ENCODE measurements around the gene MEGF8. TPM values are rescaled to one million over a fixed set of nuclear protein-coding genes. Genes with fewer than 3 reads are reported as not detected.

Gene MEGF8
- total RNA-seq, 1 donor from 2014 or later = 69.3 TPM

- peaks cover 10% of the 10 kb centered on the region for H3K27me3 Mint-ChIP-seq (ENCODE audit: unreplicated experiment)
- peaks cover 45% of the 10 kb centered on the region for H3K4me1 Mint-ChIP-seq (ENCODE audit: unreplicated experiment)
- H3K9me3 Mint-ChIP-seq (ENCODE audit: unreplicated experiment) = no peaks in the 10 kb centered on the region
- H3K36me3 Mint-ChIP-seq (ENCODE audit: low read depth, unreplicated experiment) = peaks cover 14% of the 10 kb centered on the region
- no peak overlapping the region for H3K27ac Mint-ChIP-seq (ENCODE audit: unreplicated experiment)
- no peak overlapping the region for H3K4me3 Mint-ChIP-seq (ENCODE audit: unreplicated experiment)
- no peak for DNase-seq (ENCODE audit: low spot score)
- TF ChIP-seq CTCF (IDR thresholded peaks at IDR 0.05; ENCODE audit: unreplicated experiment) = no peak
Observed at GRCh38 chr19:42280815-42281145, 44.7 kb upstream of the MEGF8 start.

GRCh38 chr19:42281146-42281826 is 44.1 kb upstream of the MEGF8 start:
- no peak for DNase-seq (ENCODE audit: low spot score)
- no peak for TF ChIP-seq CTCF (IDR thresholded peaks at IDR 0.05; ENCODE audit: unreplicated experiment)
- peaks cover 46% of the 10 kb centered on the region for H3K4me1 Mint-ChIP-seq (ENCODE audit: unreplicated experiment)
- H3K36me3 Mint-ChIP-seq (ENCODE audit: low read depth, unreplicated experiment) = peaks cover 14% of the 10 kb centered on the region
- H3K27me3 Mint-ChIP-seq (ENCODE audit: unreplicated experiment) = peaks cover 13% of the 10 kb centered on the region
- H3K4me3 Mint-ChIP-seq (ENCODE audit: unreplicated experiment) = peak overlapping the region; percentile 85
- no peaks in the 10 kb centered on the region for H3K9me3 Mint-ChIP-seq (ENCODE audit: unreplicated experiment)
- H3K27ac Mint-ChIP-seq (ENCODE audit: unreplicated experiment) = no peak overlapping the region

GRCh38 chr19:42281827-42282762 is 43.3 kb upstream of the MEGF8 start:
- no peak for DNase-seq (ENCODE audit: low spot score)
- no peak for TF ChIP-seq CTCF (IDR thresholded peaks at IDR 0.05; ENCODE audit: unreplicated experiment)
- peaks cover 47% of the 10 kb centered on the region for H3K4me1 Mint-ChIP-seq (ENCODE audit: unreplicated experiment)

GRCh38 chr19:42282819-42283187 is 42.6 kb upstream of the MEGF8 start:
- Mint-ChIP-seq H3K4me1 (ENCODE audit: unreplicated experiment) (peaks cover 42% of the 10 kb centered on the region), H3K9me3 (ENCODE audit: unreplicated experiment) (no peaks in the 10 kb centered on the region), H3K36me3 (ENCODE audit: low read depth, unreplicated experiment) (peaks cover 12% of the 10 kb centered on the region), H3K4me3 (ENCODE audit: unreplicated experiment) (no peak overlapping the region), H3K27ac (ENCODE audit: unreplicated experiment) (no peak overlapping the region), H3K27me3 (ENCODE audit: unreplicated experiment) (peaks cover 17% of the 10 kb centered on the region)
- DNase-seq (ENCODE audit: low spot score) = no peak
- TF ChIP-seq CTCF (IDR thresholded peaks at IDR 0.05; ENCODE audit: unreplicated experiment) = no peak

More at GRCh38 chr19:42281827-42282762, 43.3 kb upstream of the MEGF8 start:
- Mint-ChIP-seq H3K27me3 (ENCODE audit: unreplicated experiment) (peaks cover 13% of the 10 kb centered on the region), H3K4me3 (ENCODE audit: unreplicated experiment) (peak overlapping the region; percentile 84), H3K36me3 (ENCODE audit: low read depth, unreplicated experiment) (peaks cover 12% of the 10 kb centered on the region), H3K9me3 (ENCODE audit: unreplicated experiment) (no peaks in the 10 kb centered on the region), H3K27ac (ENCODE audit: unreplicated experiment) (peak overlapping the region; percentile 48)

All from endothelial cell (in vitro differentiated cells).